SK-N-SH treated with all-trans-retinoic acid at 6 μM for 48 hours (cell line): ENCODE results near the gene MYH9.

Experiments used
- PPARA ChIP-seq: fragments of 250-450 bp; sonication (Bioruptor Pico); IDR thresholded peaks from 2 replicates; pipeline ENCODE4 v1.5.0; 2020; ENCODE audit warnings: mild to moderate bottlenecking, borderline replicate concordance
- SNAI2 ChIP-seq: fragments of 250-450 bp; sonication (Bioruptor Pico); IDR thresholded peaks from 2 replicates; pipeline ENCODE4 v1.5.0; 2020; ENCODE audit warnings: mild to moderate bottlenecking, moderate library complexity
- ZFP3 ChIP-seq: fragments of 250-450 bp; sonication (Bioruptor Pico); IDR thresholded peaks from 2 replicates; pipeline ENCODE4 v1.5.0; 2020; ENCODE audit warnings: mild to moderate bottlenecking, moderate library complexity
- ZNF565 ChIP-seq: fragments of 450-650 bp; formaldehyde crosslinking; conservative IDR thresholded peaks from 2 replicates; pipeline ENCODE4 v1.5.0; 2020; ENCODE audit warnings: low read depth, mild to moderate bottlenecking, moderate library complexity
- TF ChIP-seq, protein P1 (sequence below): fragments of 250-450 bp; sonication (Bioruptor Pico); IDR thresholded peaks from 2 replicates; pipeline ENCODE4 v1.5.1; 2020; ENCODE audit warnings: low read depth, mild to moderate bottlenecking, moderate library complexity

DNA sequence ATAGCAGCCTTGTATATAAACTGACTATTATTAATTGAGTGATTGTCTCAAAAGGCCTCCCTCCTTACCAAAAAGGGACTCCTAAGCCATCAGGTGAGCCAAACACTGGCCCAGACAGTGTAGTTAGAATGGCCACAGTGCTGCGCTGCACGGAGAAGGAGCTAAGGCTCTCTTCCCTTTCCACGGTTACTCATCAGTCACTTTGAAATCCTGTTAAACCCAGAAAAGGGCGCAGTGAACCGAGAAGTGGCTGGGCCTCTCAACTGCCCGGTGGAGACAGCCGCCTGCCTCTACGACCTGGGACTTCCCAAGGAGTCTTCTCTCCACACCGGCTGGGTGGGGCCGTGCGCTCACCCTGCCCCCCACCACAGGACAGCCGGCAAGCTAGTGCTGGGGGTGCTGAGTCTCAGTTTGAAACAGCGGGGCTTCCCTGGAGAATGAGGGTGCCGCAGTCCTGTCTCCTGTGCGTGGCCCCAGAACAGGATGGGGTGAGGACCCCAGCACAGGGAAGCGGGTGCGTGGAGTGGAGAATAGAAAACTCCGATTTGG is 1.3 kb downstream of the MYH9 start:
- TF ChIP-seq ZFP3 (CRISPR knock-in tag): no peak
- TF ChIP-seq, protein P1, sequence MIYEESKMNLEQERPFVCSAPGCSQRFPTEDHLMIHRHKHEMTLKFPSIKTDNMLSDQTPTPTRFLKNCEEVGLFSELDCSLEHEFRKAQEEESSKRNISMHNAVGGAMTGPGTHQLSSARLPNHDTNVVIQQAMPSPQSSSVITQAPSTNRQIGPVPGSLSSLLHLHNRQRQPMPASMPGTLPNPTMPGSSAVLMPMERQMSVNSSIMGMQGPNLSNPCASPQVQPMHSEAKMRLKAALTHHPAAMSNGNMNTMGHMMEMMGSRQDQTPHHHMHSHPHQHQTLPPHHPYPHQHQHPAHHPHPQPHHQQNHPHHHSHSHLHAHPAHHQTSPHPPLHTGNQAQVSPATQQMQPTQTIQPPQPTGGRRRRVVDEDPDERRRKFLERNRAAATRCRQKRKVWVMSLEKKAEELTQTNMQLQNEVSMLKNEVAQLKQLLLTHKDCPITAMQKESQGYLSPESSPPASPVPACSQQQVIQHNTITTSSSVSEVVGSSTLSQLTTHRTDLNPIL (CRISPR knock-in tag): no peak
- TF ChIP-seq ZNF565 (CRISPR knock-in tag): no peak
- no peak for TF ChIP-seq PPARA (CRISPR knock-in tag)
- TF ChIP-seq SNAI2 (CRISPR knock-in tag): no peak
